ENCODE results near the gene DAPK1.

DNA sequence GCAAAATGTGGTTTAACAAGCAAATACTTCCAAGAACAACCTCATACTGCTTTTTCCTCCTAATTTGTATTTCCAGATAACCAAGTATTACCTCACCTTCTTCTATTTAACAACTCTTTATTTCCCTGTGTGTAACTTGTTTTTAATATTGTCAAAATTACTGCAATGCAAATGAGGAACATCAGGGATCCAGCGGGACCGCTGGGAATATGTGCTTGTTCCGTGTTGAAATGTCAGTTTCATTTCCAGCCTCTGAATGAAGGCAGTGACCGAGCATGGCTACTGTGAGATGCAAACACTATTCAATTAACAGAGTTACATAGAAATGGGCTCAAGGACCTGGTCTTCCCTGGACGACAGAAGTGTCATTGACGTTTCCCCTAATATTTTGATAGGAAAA lies 117.5 kb downstream of the DAPK1 start:
- TF ChIP-seq CTCF (IDR thresholded peaks at IDR 0.05) (no peak), POLR2A (IDR thresholded peaks at IDR 0.05) (no peak)

Measured in transverse colon (tissue), 3 donors.